Liver (tissue), 9 donors: ENCODE measurements around the gene OLFML1. TPM values are rescaled to one million over a fixed set of nuclear protein-coding genes. Genes with fewer than 3 reads are reported as not detected.

Experiments
- DNase-seq: peaks from one replicate; pipeline ENCODE4 v3.0.0-alpha.2; 2017; ENCODE audit warnings: low spot score
- H3K27ac ChIP-seq, 2 donors: one replicate each; pipeline ENCODE4 v1.7.0; 2013; ENCODE audit warnings: inconsistent platforms in 2 of 2, low read length in 2 of 2, control low read depth in 1 of 2, low read depth in 1 of 2, mild to moderate bottlenecking in 1 of 2
- H3K27me3 ChIP-seq, 4 donors: one replicate each; pipeline versions ENCODE4 v1.6.1 to v1.7.0; 2013; ENCODE audit warnings: low read length in 3 of 4, inconsistent platforms in 1 of 4, mild to moderate bottlenecking in 1 of 4, moderate library complexity in 1 of 4; ENCODE audit not compliant: control insufficient read depth in 4 of 4, insufficient read depth in 4 of 4
- H3K36me3 ChIP-seq, 4 donors: one replicate each; pipeline versions ENCODE4 v1.6.1 to v1.7.0; 2013; ENCODE audit warnings: low read length in 3 of 4, mild to moderate bottlenecking in 3 of 4, low read depth in 1 of 4, moderate library complexity in 1 of 4; ENCODE audit not compliant: control insufficient read depth in 4 of 4, insufficient read depth in 3 of 4
- H3K4me1 ChIP-seq, 4 donors: one replicate each; pipeline versions ENCODE4 v1.6.1 to v1.7.0; 2013; ENCODE audit warnings: low read length in 3 of 4, mild to moderate bottlenecking in 3 of 4, moderate library complexity in 1 of 4; ENCODE audit not compliant: control insufficient read depth in 4 of 4, insufficient read depth in 4 of 4
- H3K4me3 ChIP-seq, 3 donors: one replicate each; pipeline versions ENCODE4 v1.6.1 to v1.7.0; 2013; ENCODE audit warnings: low read length in 3 of 3, control low read depth in 1 of 3, low read depth in 1 of 3, mild to moderate bottlenecking in 1 of 3
- H3K9ac ChIP-seq, 2 donors: one replicate each; pipeline ENCODE4 v1.7.0; 2013; ENCODE audit warnings: low read length in 2 of 2, mild to moderate bottlenecking in 2 of 2, moderate library complexity in 2 of 2, control low read depth in 1 of 2, low read depth in 1 of 2
- H3K9me3 ChIP-seq, 4 donors: one replicate each; pipeline versions ENCODE4 v1.6.1 to v1.7.0; 2013; ENCODE audit warnings: low read length in 3 of 4; ENCODE audit not compliant: control insufficient read depth in 4 of 4
- ATF3 ChIP-seq: IDR thresholded peaks from 2 replicates; pipeline ENCODE4 v1.6.1; 2016; ENCODE audit warnings: antibody characterized with exemption
- CTCF ChIP-seq: fragments of 150-350 bp; IDR thresholded peaks from 2 replicates; pipeline ENCODE4 v1.5.1; 2017; ENCODE audit warnings: improper control_type of control experiment, low read depth, low read length; ENCODE audit not compliant: missing input control
- EGR1 ChIP-seq, 2 donors: IDR thresholded peaks; 2 replicates each; pipeline ENCODE4 v1.6.1; 2016 to 2018; ENCODE audit warnings: antibody characterized with exemption in 2 of 2, low read depth in 2 of 2
- HNF4G ChIP-seq: IDR thresholded peaks from 2 replicates; pipeline ENCODE4 v1.6.1; 2016; ENCODE audit warnings: antibody characterized with exemption
- RAD21 ChIP-seq, 2 donors: IDR thresholded peaks; 2 replicates each; pipeline ENCODE4 v1.6.1; 2016; ENCODE audit warnings: antibody characterized with exemption in 2 of 2, mild to moderate bottlenecking in 2 of 2
- WGBS: extraction: QIAGEN DNeasy Blood & Tissue Kit; methylation state at CpG from one replicate; pipeline ENCODE4 v1.1.7; 2013; 5-methylcytosine and 5-hydroxymethylcytosine counted together
- polyA plus RNA-seq, 2 donors: library from polyadenylated mRNA; stranded (reverse) in 1 of 2; unstranded in 1 of 2; fragments of 200-250 nt in 1 of 2; fragments of >200 nt in 1 of 2; fragmentation: Nextera tagmentation in 1 of 2; extraction: Ambion mirVana in 1 of 2; gene quantifications; one replicate each; pipeline versions ENCODE4 v1.2.1 to v1.2.3, GENCODE V29; 2013 to 2015
- total RNA-seq, 2 donors: library from RNA; depleted of rRNA; stranded (reverse); fragments of >200 nt; gene quantifications; one replicate each; pipeline ENCODE4 v1.2.3, GENCODE V29; 2014
- TF ChIP-seq, protein P1 (sequence below): IDR thresholded peaks from 2 replicates; pipeline ENCODE4 v1.6.1; 2016; ENCODE audit warnings: antibody characterized with exemption, mild to moderate bottlenecking
- donor health status: healthy.
- donor health status: healthy.
- donor health status: healthy.
- donor health status: healthy.
- donor health status: healthy.

Gene OLFML1
- total and polyA plus RNA-seq, 4 donors: 2.8 to 4.2 (median 2.9) TPM

- DNase-seq: no peak
- Histone ChIP-seq H3K4me3 (no peak overlapping the region), H3K9ac (no peak overlapping the region), H3K27ac (no peak overlapping the region), H3K27me3 (no peaks in the 10 kb centered on the region), H3K4me1 (peaks cover 0 to 3% (median 0%) of the 10 kb centered on the region in 4 donors), H3K9me3 (no peaks in the 10 kb centered on the region), H3K36me3 (peaks cover 0 to 2% (median 0%) of the 10 kb centered on the region in 4 donors)
- WGBS: 94% methylated on average over 3 of the region's 3 CpGs
- TF ChIP-seq CTCF (no peak), ATF3 (no peak), EGR1 (IDR thresholded peaks at IDR 0.05; ENCODE audit: low read depth in 2 of 2) (no peak)
- TF ChIP-seq, protein P1, sequence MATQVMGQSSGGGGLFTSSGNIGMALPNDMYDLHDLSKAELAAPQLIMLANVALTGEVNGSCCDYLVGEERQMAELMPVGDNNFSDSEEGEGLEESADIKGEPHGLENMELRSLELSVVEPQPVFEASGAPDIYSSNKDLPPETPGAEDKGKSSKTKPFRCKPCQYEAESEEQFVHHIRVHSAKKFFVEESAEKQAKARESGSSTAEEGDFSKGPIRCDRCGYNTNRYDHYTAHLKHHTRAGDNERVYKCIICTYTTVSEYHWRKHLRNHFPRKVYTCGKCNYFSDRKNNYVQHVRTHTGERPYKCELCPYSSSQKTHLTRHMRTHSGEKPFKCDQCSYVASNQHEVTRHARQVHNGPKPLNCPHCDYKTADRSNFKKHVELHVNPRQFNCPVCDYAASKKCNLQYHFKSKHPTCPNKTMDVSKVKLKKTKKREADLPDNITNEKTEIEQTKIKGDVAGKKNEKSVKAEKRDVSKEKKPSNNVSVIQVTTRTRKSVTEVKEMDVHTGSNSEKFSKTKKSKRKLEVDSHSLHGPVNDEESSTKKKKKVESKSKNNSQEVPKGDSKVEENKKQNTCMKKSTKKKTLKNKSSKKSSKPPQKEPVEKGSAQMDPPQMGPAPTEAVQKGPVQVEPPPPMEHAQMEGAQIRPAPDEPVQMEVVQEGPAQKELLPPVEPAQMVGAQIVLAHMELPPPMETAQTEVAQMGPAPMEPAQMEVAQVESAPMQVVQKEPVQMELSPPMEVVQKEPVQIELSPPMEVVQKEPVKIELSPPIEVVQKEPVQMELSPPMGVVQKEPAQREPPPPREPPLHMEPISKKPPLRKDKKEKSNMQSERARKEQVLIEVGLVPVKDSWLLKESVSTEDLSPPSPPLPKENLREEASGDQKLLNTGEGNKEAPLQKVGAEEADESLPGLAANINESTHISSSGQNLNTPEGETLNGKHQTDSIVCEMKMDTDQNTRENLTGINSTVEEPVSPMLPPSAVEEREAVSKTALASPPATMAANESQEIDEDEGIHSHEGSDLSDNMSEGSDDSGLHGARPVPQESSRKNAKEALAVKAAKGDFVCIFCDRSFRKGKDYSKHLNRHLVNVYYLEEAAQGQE: no peak
Measured at GRCh38 chr11:7439746-7440320, 45.5 kb upstream of the OLFML1 start.

GRCh38 chr11:7442588-7443215 lies 42.6 kb upstream of the OLFML1 start:
- Histone ChIP-seq H3K4me3 (no peak overlapping the region), H3K9ac (no peak overlapping the region), H3K9me3 (no peaks in the 10 kb centered on the region), H3K27me3 (no peaks in the 10 kb centered on the region), H3K4me1 (no peaks in the 10 kb centered on the region), H3K27ac (no peak overlapping the region), H3K36me3 (peaks cover 0 to 2% (median 0%) of the 10 kb centered on the region in 4 donors)
- TF ChIP-seq HNF4G (no peak), CTCF (peak; percentile 85), RAD21 (IDR thresholded peaks at IDR 0.05) (peak; percentile 95 to 96)
- peak; percentile 73 for DNase-seq
- 27% methylated on average over 6 of the region's 6 CpGs for WGBS
